Memory B cell (primary cell): ENCODE data around the gene PLVAP.
A peak's percentile ranks its signal among the peaks of the same experiment; 100 is the strongest.

Experiments used
- ATAC-seq: fragments of 150-1000 bp; cut with Tn5 transposase; 2 replicates; pipeline ENCODE4 v1.10.0; 2021; ENCODE audit warnings: low read depth, mild to moderate bottlenecking, moderate library complexity
- DNase-seq, 2 donors: peaks; one replicate each; pipeline ENCODE4 v3.0.0; 2022; ENCODE audit warnings: low spot score in 2 of 2
- H3K27ac Mint-ChIP-seq: one replicate; pipeline ENCODE4 v1.8.0; 2022; ENCODE audit warnings: mild to moderate bottlenecking, moderate library complexity, mixed read lengths
- H3K27me3 Mint-ChIP-seq: one replicate; pipeline ENCODE4 v1.8.0; 2022; ENCODE audit warnings: mixed read lengths
- H3K36me3 Mint-ChIP-seq: one replicate; pipeline ENCODE4 v1.8.0; 2022; ENCODE audit warnings: mild to moderate bottlenecking, mixed read lengths
- H3K4me1 Mint-ChIP-seq: one replicate; pipeline ENCODE4 v1.8.0; 2022; ENCODE audit warnings: mixed read lengths
- H3K4me3 Mint-ChIP-seq: one replicate; pipeline ENCODE4 v1.8.0; 2022; ENCODE audit warnings: mild to moderate bottlenecking, moderate library complexity, mixed read lengths
- H3K9me3 Mint-ChIP-seq: one replicate; pipeline ENCODE4 v1.8.0; 2022; ENCODE audit warnings: mixed read lengths

The PLVAP gene

GRCh38 chr19:17305517-17306284 is 71.4 kb downstream of the PLVAP start, which contains the start of gene MRPL34:
MRPL34 (plus strand) TSS chr19:17305872; CDS start chr19:17305893, 21 bp downstream.
- Mint-ChIP-seq H3K9me3 (no peaks in the 10 kb centered on the region), H3K36me3 (no peaks in the 10 kb centered on the region), H3K27ac (peak within 1 kb of the TSS; percentile 80), H3K4me1 (peaks cover 34% of the 10 kb centered on the region), H3K27me3 (no peaks in the 10 kb centered on the region), H3K4me3 (peak within 1 kb of the TSS; percentile 87)
- peak; percentile 66 for ATAC-seq
- peak; percentile 87 to 93 for DNase-seq

- Mint-ChIP-seq H3K36me3 (no peaks in the 10 kb centered on the region), H3K27ac (peak overlapping the region; percentile 80), H3K4me1 (peaks cover 29% of the 10 kb centered on the region), H3K4me3 (peak overlapping the region; percentile 87), H3K27me3 (no peaks in the 10 kb centered on the region), H3K9me3 (no peaks in the 10 kb centered on the region)
- ATAC-seq, result no peak
- DNase-seq, result no peak
Measured at GRCh38 chr19:17305216-17305516, 72.0 kb downstream of the PLVAP start.

GRCh38 chr19:17304386-17305215 is 72.5 kb downstream of the PLVAP start:
- DNase-seq, result no peak
- Mint-ChIP-seq H3K9me3 (no peaks in the 10 kb centered on the region), H3K27ac (no peak overlapping the region), H3K4me3 (peak overlapping the region; percentile 28), H3K27me3 (no peaks in the 10 kb centered on the region), H3K4me1 (peaks cover 26% of the 10 kb centered on the region), H3K36me3 (no peaks in the 10 kb centered on the region)
- no peak for ATAC-seq

- no peak overlapping the region for H3K27ac Mint-ChIP-seq
- peak overlapping the region; percentile 78 for H3K4me3 Mint-ChIP-seq
Measured at GRCh38 chr19:17303940-17304267, 73.2 kb downstream of the PLVAP start.

GRCh38 chr19:17303167-17303939 is 73.8 kb downstream of the PLVAP start, which contains the start of gene ABHD8:
ABHD8 (minus strand) TSS chr19:17303425; CDS start chr19:17301616, 1,809 bp downstream.
- DNase-seq (peak; percentile 92 to 93), ATAC-seq (peak; percentile 67)
- H3K36me3 Mint-ChIP-seq, result no peaks in the 10 kb centered on the region
- H3K4me3 Mint-ChIP-seq, result peak within 1 kb of the TSS; percentile 78
- H3K4me1 Mint-ChIP-seq, result peaks cover 21% of the 10 kb centered on the region
- no peaks in the 10 kb centered on the region for H3K27me3 Mint-ChIP-seq
- H3K9me3 Mint-ChIP-seq, result no peaks in the 10 kb centered on the region
- peak within 1 kb of the TSS; percentile 37 for H3K27ac Mint-ChIP-seq

More at GRCh38 chr19:17303940-17304267, 73.2 kb downstream of the PLVAP start:
- Mint-ChIP-seq H3K4me1 (peaks cover 21% of the 10 kb centered on the region), H3K9me3 (no peaks in the 10 kb centered on the region), H3K27me3 (no peaks in the 10 kb centered on the region), H3K36me3 (no peaks in the 10 kb centered on the region)
- DNase-seq, result no peak
- no peak for ATAC-seq

GRCh38 chr19:17302391-17303166 is 74.6 kb downstream of the PLVAP start:
- DNase-seq, result peak in 1 of 2 donors; percentile 55
- H3K27ac Mint-ChIP-seq, result no peak overlapping the region
- peak overlapping the region; percentile 78 for H3K4me3 Mint-ChIP-seq
- peaks cover 16% of the 10 kb centered on the region for H3K4me1 Mint-ChIP-seq
- H3K9me3 Mint-ChIP-seq, result no peaks in the 10 kb centered on the region
- no peak for ATAC-seq
- no peaks in the 10 kb centered on the region for H3K27me3 Mint-ChIP-seq
- H3K36me3 Mint-ChIP-seq, result no peaks in the 10 kb centered on the region
